ENCODE measurements around the gene CSF2RB.

CSF2RB gene

DNA sequence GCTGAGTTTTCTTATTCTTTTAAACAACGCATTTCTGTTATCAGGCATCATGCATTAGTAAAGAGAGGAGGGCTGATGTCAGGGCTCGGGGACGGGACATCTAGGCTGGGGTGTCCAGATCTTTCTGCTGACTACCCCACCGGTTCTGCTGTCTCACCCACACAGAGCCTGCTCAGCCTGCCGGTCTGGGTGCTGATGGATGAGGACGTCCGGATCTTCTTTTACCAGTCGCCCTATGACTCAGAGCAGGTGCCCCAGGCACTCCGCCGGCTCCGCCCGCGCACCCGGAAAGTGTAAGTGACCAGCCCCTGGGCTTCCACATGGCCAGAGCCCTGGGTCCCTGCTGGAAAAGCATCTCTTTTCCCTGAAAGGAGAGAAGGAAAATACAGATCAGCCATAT, 43.2 kb upstream of the CSF2RB start:
- TF ChIP-seq, protein P1, sequence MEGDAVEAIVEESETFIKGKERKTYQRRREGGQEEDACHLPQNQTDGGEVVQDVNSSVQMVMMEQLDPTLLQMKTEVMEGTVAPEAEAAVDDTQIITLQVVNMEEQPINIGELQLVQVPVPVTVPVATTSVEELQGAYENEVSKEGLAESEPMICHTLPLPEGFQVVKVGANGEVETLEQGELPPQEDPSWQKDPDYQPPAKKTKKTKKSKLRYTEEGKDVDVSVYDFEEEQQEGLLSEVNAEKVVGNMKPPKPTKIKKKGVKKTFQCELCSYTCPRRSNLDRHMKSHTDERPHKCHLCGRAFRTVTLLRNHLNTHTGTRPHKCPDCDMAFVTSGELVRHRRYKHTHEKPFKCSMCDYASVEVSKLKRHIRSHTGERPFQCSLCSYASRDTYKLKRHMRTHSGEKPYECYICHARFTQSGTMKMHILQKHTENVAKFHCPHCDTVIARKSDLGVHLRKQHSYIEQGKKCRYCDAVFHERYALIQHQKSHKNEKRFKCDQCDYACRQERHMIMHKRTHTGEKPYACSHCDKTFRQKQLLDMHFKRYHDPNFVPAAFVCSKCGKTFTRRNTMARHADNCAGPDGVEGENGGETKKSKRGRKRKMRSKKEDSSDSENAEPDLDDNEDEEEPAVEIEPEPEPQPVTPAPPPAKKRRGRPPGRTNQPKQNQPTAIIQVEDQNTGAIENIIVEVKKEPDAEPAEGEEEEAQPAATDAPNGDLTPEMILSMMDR (conservative IDR thresholded peaks at IDR 0.05; ENCODE audit: low read depth), result no peak
- ChIA-PET POLR2A (ENCODE audit: low non-redundant PET) (no interaction called here), CTCF (no interaction called here)
- H3K27ac ChIP-seq, result no peak overlapping the region
- DNase-seq (ENCODE audit: low spot score), result peak; percentile 52

DNA sequence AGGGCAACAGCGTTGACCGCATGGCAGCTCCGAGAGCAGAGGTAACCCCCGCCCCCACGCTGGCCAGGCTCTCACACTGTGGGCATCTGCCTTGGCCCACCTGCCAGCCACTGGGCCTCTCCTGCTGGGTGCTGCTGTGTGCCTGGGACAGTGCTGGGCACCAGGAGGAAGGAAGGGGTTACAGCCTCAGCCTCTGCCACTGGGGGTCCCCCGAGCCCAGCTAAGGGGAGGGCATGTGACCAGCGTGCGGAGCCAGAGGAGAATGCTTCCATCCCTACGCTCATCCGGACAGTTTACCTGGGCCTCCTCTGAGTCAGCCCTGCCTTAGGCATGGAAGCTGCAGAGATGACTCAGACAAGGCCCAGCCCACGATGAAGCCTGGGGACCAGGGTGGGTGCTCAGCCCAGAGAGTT, 41.8 kb upstream of the CSF2RB start:
- ChIA-PET POLR2A (ENCODE audit: low non-redundant PET) (no interaction called here), CTCF (interaction anchor here (0.7 to 1.3 kb wide), 2 partner anchors 15 to 85 kb away, joined by 3 to 4 read pairs; no protein-coding TSS in a partner anchor)
- DNase-seq (ENCODE audit: low spot score), result peak; percentile 73

DNA sequence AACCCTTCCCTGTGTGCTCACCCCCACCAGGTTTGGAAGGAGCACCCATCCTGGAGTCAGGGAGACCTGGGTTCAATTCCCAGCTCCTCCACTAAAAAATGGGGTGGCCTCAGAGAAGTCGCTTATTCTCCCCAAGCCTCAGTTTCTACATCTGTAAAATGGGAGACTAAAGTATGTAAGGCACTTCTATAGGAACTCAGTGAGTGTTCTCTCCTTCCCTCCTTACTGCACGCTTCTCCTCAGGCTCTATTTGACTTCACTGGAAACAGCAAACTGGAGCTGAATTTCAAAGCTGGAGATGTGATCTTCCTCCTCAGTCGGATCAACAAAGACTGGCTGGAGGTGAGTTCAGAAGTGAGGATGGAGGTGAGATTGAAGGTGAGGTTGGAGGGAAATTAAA, 41.3 kb upstream of the CSF2RB start:
- POLR2A ChIA-PET (ENCODE audit: low non-redundant PET), result no interaction called here
- TF ChIP-seq, protein P1 (conservative IDR thresholded peaks at IDR 0.05; ENCODE audit: low read depth), result no peak
- CTCF ChIA-PET, result interaction anchor here (0.7 to 1.3 kb wide), 2 partner anchors 15 to 86 kb away, joined by 3 to 4 read pairs; no protein-coding TSS in a partner anchor
- DNase-seq (ENCODE audit: low spot score), result no peak
- H3K27ac ChIP-seq, result no peak overlapping the region

More for the DNA sequence above, 41.8 kb upstream of the CSF2RB start:
- TF ChIP-seq, protein P1 (conservative IDR thresholded peaks at IDR 0.05; ENCODE audit: low read depth), result no peak
- no peak overlapping the region for H3K27ac ChIP-seq

DNA sequence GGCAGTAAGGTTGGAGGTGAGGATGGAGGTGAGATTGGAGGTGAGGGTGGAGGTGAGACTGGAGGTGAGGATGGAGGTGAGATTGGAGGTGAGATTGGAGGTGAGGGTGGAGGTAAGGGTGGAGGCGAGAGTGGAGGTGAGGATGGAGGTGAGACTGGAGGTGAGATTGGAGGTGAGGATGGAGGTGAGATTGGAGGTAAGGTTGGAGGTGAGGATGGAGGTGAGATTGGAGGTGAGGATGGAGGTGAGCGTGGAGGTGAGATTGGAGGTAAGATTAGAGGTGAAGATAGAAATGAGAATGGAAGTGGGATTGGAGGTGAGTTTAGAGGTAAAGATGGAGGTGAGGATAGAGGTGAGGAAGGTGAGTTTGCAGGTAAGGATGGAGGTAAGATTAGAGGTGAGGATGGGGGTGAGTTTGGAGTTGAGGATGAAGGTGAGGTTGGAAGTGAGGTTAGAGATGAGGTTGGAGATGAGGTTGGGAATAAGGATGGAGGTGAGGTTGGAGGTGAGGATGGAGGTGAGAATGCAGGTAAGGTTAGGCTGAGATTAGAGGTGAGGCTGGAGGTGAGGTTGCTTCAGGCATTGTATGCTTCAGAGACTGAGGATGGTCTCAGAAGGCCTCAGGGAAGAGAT, 40.4 kb upstream of the CSF2RB start:
- CTCF ChIA-PET, result interaction anchor here (1.8 kb wide), 1 partner anchor 17 kb away, joined by 7 read pairs; no protein-coding TSS in a partner anchor
- TF ChIP-seq, protein P1 (conservative IDR thresholded peaks at IDR 0.05; ENCODE audit: low read depth), result no peak
- peak overlapping the region; percentile 78 for H3K27ac ChIP-seq
- no peak for DNase-seq (ENCODE audit: low spot score)
- POLR2A ChIA-PET (ENCODE audit: low non-redundant PET), result no interaction called here

DNA sequence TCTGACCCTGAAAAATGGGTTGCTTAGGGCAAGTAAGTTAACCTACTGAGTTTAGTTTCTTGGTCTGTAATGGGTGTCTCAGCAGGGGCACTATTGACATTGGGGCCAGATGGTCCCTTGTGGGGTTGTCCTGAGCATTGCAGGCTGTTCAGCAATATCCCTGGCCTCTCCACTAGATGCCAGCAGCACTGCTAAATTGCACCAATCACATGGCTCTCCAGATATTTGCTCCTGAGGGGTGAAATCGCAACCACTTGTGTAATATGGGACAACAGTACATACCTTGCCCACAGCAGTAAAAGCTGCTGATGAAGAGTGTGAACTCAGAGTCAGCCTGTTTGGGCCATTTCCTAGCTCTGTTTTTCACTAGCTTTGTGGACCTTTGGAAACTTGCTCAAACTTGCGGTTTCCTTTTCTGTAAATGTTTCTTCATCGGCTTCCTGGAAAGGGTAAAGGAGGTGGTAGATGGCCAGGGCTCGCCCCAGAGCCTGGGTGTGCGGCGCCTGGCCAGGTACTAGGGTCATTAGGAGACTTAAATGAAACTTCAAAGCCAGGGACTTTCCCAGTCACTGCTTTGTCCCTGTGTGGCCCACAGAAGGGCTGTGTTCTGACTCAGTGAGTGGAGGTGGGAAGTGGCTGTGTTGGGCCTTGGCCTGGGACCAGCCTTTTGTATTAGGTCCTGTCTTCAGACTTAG, 39.7 kb upstream of the CSF2RB start:
- peak; percentile 77 for DNase-seq (ENCODE audit: low spot score)
- ChIA-PET POLR2A (ENCODE audit: low non-redundant PET) (no interaction called here), CTCF (interaction anchor here (1.8 kb wide), 1 partner anchor 17 kb away, joined by 7 read pairs; no protein-coding TSS in a partner anchor)
- peak overlapping the region; percentile 78 for H3K27ac ChIP-seq
- TF ChIP-seq, protein P1 (conservative IDR thresholded peaks at IDR 0.05; ENCODE audit: low read depth), result peak; percentile 73

DNA sequence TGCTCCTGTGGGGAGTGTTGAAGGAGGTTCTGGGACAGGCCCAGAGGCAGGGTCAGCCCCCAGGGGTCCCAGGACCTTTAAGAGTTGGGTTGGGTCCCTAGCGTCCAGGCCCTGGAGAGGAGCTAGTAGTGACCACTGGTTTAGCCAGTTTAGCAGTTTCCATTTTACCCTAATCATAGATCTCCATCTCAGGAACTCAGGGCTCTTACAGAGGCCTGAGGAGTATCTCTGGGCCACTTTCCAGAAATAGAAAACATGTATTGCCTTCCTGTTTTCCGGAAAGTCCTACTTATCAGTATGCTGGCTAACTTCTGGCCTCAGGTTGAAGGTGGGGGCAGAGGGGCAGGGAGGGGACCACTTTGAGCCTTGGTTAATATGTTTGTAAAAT, 39.1 kb upstream of the CSF2RB start:
- TF ChIP-seq, protein P1 (conservative IDR thresholded peaks at IDR 0.05; ENCODE audit: low read depth), result no peak
- no peak for DNase-seq (ENCODE audit: low spot score)
- peak overlapping the region; percentile 78 for H3K27ac ChIP-seq
- POLR2A ChIA-PET (ENCODE audit: low non-redundant PET), result no interaction called here
- CTCF ChIA-PET, result interaction anchor here (1.8 kb wide), 1 partner anchor 18 kb away, joined by 7 read pairs; no protein-coding TSS in a partner anchor
